Panc1 (cell line): ENCODE results near the gene SIGMAR1.

Experiments used
- CTCF ChIP-seq: fragments of 450-650 bp; IDR thresholded peaks from 2 replicates; pipeline ENCODE4 v1.5.1; 2017; ENCODE audit warnings: mild to moderate bottlenecking
- POLR2AphosphoS5 ChIP-seq: IDR thresholded peaks from 2 replicates; pipeline ENCODE4 v1.6.1; 2012; ENCODE audit warnings: mild to moderate bottlenecking, low read depth, low read length, moderate library complexity
- SIN3A ChIP-seq: IDR thresholded peaks from 2 replicates; pipeline ENCODE4 v1.6.1; 2012; ENCODE audit warnings: low read depth, mild to moderate bottlenecking, low read length, moderate library complexity, borderline replicate concordance; ENCODE audit not compliant: insufficient read depth

GRCh38 chr9:34620061-34620994, 17.3 kb downstream of the SIGMAR1 start, which contains the start of gene DCTN3:
- TF ChIP-seq CTCF = no peak
- TF ChIP-seq POLR2AphosphoS5 = peak; percentile 40; the same call in 1 of the 2 replicates
- peak; percentile 85; the same call in 1 of the 2 replicates for TF ChIP-seq SIN3A
